Stimulated activated CD8-positive, alpha-beta memory T cell treated with anti-CD3 and anti-CD28 coated beads, Interleukin-4, amount 100 ng/mL, for 4 hours (primary cell): Measurements from ENCODE around the gene ARHGAP36.

Experiments used
- DNase-seq, 2 donors: peaks; one replicate each; pipeline ENCODE4 v3.0.0-alpha.2; 2020; ENCODE audit warnings: low read depth in 2 of 2, low spot score in 1 of 2

Gene ARHGAP36

DNA sequence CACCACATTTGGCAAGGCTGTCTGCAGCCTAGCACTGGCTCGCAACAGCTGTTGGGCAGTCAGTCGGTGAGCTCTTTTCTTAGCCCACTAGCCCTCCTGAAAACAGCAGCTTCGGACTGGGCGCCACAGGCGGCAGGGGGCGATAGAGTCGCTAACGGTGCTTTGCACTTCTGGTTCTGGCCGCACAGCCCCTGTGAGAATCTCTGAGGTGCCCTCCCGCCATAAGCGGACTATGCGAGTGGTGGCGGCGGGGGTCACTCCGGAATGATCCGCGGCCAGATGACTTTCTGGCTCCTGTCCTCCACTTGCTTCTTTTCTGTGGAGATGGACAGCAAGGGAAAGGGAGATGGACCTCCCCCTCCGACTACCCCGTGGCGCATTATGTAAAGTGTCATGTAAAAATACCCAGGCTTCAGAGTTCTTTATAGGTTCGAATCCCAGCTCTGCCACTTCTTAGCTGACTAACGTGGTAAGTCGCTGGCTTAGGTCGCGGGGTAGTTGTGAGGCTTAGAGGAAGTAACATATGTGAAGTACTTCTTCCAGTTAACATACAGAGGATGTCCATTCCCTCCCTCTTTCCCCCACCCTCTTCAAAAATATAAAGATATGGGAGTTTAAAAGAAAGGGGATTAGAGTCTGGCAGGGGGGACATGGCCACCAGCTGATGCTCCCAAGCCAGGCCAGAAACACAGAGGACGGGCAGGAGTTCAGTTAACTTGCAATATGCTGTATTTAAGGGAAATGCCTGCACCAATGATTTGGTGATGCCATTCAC lies 11.0 kb downstream of the ARHGAP36 start:
- DNase-seq, result no peak

DNA sequence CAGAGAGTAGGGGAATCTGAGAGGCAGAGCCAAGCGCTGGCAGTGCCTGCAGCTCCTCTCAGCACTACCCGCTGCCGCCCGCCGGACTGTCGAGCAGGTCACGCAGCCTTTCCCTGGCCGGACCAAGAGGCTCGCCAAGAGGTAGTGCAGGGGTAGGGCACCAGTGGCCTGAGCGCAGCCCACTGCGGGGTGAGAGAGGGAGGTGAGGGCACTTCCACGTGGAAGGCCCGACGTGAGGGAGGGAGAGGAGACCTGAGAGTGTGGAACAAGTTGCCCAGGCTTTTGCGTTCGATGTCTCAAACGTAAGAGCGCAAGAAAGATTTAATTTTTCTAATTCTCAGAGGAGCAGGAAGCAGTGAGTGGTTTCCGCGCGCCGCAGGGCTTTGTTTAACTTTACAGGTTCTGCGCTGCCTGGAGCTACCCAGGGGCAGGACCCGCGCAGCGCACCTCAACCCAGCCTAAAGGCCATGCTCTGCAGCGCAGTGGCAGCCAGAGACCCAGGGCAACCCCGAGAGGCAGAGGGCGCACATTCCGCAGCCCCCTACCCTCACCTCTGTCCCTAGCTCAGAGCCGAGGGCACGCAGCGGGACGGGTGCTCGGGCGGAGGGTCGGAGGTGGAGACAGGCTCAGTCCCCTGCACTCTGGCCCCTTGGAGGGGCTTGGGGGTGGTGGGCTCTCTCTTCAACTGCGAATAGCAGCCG lies 14.9 kb downstream of the ARHGAP36 start:
- no peak for DNase-seq

DNA sequence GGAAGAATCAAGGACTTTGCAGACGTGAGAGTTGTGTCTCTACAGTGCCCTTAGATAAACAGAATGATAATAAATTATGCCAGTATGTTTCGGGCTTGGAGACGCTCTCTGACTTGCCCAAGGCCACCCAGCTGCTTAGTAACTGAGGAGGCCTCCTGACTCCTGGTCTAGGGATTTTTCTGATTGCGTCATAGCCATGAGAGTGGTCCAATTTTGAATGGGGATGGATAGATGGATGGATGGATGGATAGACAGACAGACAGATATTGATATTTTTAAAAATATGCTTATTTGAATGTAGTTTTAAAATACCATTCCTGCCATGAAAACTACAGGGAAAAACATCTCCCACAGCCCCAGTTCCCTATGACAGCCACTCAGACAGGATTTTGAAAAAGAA lies 15.5 kb downstream of the ARHGAP36 start:
- DNase-seq, result no peak

DNA sequence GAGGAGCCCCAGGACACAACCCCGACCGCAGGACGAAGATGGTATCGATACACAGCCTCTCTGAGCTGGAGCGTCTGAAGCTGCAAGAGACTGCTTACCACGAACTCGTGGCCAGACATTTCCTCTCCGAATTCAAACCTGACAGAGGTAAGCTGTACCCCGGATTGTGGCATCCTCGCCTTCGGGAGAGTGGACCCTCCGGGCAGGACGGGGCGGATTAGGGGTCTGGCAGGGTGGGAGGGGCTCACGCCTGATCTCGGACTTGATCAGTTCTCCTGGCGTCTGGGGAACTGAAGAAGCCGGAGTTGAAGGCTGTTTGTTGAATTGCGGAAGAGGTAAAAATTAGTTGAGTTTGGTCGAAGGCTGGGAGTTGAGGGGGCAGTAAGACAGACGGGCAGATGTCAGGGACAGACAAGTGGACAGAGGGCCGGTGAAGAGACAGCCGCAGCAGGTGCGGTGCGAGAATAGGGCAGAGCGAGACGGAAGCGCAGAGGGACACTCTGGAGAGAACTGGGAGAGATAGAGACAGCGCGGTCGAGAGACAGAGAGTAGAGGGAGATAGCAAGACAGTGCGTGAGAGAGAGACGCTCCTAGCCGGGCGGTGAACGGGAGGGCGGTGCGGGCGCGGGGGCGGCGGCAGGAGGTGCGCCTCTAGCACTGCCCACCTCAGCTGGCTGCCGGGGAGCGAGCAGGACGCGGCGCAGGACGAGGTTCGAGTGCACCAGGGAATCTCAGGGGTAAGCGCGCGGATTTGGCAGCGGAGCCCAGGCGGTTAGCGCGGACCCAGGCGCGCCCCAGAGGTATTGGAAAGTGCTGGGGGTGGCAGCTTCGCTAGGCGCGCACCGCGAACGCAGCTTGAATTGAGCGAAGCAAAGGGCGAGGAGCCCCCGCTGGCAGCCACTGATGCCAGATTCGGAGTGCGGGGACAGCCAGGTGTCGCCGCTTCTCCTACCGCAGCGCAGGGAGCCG lies 23.9 kb downstream of the ARHGAP36 start:
- no peak for DNase-seq

DNA sequence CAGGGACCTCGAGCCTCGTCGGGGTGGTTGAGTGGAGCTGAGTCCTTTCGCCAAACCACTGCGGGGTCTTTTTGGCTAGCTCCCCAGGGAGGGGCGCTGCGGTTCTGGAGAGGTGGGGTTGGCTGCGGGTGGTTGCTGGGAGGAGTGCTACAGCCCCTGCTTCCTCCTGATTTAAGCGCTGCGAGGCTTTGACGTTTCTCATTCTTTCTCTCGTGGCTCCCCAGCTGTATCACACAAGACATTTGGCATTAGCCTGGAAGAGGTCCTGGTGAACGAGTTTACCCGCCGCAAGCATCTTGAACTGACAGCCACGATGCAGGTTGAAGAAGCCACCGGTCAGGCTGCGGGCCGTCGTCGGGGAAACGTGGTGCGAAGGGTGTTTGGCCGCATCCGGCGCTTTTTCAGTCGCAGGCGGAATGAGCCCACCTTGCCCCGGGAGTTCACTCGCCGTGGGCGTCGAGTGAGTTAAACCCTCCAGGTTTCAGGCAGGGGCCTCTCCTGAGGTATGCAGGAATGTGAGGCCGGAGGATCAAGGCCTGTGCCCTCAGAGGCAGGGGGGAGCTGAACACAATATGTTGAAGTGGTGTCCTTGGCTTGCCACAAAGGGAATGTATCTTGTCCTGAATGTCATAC lies 25.5 kb downstream of the ARHGAP36 start:
- DNase-seq, result no peak

DNA sequence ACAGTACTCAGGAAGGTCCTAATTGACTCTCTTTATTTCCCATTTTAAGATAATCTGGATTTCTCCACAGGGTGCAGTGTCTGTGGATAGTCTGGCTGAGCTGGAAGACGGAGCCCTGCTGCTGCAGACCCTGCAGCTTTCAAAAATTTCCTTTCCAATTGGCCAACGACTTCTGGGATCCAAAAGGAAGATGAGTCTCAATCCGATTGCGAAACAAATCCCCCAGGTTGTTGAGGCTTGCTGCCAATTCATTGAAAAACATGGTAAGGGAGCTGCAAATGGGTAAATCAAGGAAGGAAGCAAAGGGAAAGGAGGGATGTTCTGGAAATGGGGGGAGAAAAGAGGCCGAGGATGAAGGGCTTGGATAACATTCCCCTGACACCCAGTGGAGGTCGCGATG lies 26.0 kb downstream of the ARHGAP36 start:
- DNase-seq, result no peak

DNA sequence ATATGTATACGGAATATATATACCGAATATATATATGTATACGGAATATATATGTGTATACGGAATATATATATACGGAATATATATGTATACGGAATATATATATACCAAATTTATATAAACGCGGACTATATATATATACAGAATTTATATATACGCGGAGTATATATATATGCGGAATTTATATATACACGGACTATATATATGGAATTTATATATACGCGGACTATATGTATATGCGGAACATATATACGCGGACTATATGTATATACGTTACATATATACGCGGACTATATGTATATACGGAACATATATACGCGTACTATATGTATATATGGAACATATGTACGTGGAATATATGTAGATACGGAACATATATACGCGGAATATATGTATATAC lies 78.6 kb downstream of the ARHGAP36 start:
- DNase-seq, result no peak

DNA sequence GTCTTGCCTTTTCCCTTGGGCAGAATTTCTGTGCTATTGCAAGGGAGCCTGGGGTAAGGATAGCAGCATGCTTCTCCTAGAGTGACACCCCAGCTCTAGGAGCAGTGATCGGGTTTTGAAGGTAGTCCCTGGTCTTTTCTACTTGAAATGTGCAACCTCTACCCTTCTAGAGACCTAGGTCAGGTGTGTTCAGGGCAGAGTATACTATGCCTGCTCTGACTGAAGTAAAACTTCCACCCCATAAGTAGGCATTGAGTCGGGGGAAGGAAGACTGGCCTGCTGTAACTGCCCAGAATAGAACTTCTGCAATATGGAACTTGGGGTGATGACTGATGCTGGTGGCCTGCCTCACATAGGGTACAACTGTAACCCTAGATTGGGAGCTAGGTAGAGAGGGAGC lies 80.9 kb downstream of the ARHGAP36 start:
- no peak for DNase-seq
